ENCODE results near the gene KRT73.
"Not testable (repeated sequence)": the region's sequence is repeated elsewhere in the genome, so short reads cannot be mapped to it uniquely, and the experiment has no call there.

DNA sequence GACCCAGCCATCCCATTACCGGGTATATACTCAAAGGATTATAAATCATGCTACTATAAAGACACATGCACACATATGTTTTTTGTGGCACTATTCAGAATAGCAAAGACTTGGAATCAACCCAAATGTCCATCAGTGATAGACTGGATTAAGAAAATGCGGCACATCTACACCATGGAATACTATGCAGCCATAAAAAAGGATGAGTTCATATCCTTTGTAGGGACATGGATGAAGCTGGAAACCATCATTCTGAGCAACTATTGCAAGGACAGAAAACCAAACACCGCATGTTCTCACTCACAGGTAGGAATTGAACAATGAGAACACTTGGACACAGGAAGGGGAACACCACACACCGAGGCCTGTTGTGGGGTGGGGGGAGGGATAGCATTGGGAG is 24.1 kb downstream of the KRT73 start:
- TF ChIP-seq TAF1 (IDR thresholded peaks at IDR 0.05; ENCODE audit: borderline replicate concordance, low read depth, low read length); POLR2AphosphoS5 (IDR thresholded peaks at IDR 0.05; ENCODE audit: low read depth, low read length): not testable (repeated sequence)
